ENCODE results near the gene PRKAB1.

PRKAB1 gene

DNA sequence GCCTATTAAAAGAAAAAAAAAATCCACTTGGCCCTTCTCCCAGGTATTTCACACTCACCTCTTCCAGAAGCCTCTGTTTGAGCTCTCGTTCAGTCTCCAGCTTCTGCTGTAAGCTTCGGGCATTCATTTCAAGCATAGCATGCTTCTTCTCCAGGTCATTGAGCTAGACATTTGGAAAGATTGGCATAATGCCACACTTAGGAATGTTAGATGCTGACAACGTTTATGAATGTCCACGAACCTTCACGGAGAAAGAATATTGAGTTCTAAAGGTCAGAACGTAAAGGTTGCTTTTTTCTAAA lies 60.5 kb downstream of the PRKAB1 start:
- TF ChIP-seq TAF1 (IDR thresholded peaks at IDR 0.05; ENCODE audit: borderline replicate concordance, insufficient read depth, low read length) (no peak), SIN3A (IDR thresholded peaks at IDR 0.05; ENCODE audit: borderline replicate concordance, insufficient read depth, low read length) (no peak), FOXP2 (optimal IDR thresholded peaks at IDR 0.05; ENCODE audit: borderline replicate concordance, extremely low read depth, extremely low read length, insufficient read depth) (no peak), POLR2AphosphoS5 (IDR thresholded peaks at IDR 0.05; ENCODE audit: low read depth, low read length) (no peak)
- TF ChIP-seq, protein P1, sequence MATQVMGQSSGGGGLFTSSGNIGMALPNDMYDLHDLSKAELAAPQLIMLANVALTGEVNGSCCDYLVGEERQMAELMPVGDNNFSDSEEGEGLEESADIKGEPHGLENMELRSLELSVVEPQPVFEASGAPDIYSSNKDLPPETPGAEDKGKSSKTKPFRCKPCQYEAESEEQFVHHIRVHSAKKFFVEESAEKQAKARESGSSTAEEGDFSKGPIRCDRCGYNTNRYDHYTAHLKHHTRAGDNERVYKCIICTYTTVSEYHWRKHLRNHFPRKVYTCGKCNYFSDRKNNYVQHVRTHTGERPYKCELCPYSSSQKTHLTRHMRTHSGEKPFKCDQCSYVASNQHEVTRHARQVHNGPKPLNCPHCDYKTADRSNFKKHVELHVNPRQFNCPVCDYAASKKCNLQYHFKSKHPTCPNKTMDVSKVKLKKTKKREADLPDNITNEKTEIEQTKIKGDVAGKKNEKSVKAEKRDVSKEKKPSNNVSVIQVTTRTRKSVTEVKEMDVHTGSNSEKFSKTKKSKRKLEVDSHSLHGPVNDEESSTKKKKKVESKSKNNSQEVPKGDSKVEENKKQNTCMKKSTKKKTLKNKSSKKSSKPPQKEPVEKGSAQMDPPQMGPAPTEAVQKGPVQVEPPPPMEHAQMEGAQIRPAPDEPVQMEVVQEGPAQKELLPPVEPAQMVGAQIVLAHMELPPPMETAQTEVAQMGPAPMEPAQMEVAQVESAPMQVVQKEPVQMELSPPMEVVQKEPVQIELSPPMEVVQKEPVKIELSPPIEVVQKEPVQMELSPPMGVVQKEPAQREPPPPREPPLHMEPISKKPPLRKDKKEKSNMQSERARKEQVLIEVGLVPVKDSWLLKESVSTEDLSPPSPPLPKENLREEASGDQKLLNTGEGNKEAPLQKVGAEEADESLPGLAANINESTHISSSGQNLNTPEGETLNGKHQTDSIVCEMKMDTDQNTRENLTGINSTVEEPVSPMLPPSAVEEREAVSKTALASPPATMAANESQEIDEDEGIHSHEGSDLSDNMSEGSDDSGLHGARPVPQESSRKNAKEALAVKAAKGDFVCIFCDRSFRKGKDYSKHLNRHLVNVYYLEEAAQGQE (IDR thresholded peaks at IDR 0.05; ENCODE audit: insufficient read depth in 1 of 2, low read depth in 2 of 2, low read length in 2 of 2): no peak

DNA sequence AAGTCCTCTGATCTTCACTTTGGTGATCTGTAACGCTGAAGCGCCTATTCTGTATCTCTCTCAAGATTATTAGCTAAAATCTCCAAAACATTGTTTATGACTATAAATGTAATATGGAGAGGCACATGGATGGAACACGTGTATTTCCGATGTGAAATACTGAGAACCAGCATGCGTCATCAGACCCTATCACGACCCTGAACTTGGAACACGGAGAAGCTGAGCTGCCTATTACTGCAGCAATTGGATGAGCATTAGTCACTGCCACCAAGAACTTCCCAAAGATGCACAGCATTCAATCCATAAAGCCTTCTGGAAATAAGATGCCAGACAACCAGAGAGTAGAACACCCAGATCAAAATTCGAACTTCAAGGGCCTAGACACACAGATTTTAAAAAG lies 61.9 kb downstream of the PRKAB1 start:
- TF ChIP-seq SIN3A (IDR thresholded peaks at IDR 0.05; ENCODE audit: borderline replicate concordance, insufficient read depth, low read length): no peak
- no peak for TF ChIP-seq POLR2AphosphoS5 (IDR thresholded peaks at IDR 0.05; ENCODE audit: low read depth, low read length)
- TF ChIP-seq, protein P1 (IDR thresholded peaks at IDR 0.05; ENCODE audit: insufficient read depth in 1 of 2, low read depth in 2 of 2, low read length in 2 of 2): no peak
- no peak for TF ChIP-seq FOXP2 (optimal IDR thresholded peaks at IDR 0.05; ENCODE audit: borderline replicate concordance, extremely low read depth, extremely low read length, insufficient read depth)
- no peak for TF ChIP-seq TAF1 (IDR thresholded peaks at IDR 0.05; ENCODE audit: borderline replicate concordance, insufficient read depth, low read length)

DNA sequence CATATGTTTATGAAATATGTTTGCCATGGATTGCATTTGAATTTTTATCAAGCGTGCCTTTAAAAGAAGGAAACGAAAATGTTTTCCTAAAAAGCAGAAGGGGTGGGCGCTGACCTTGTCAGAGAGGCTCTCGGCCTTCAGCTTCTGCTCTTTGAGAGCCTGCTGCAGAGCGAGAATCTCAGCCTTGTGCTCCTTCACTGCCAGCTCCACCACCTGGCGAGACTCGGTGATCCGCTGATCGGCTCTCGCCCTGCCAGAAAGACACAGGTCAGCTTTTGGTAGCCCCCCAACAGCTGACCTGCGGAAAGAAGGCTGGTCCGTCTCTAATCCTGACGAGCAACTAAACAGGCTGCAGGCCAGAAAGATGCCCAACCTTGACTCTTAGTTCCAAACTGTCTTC lies 62.4 kb downstream of the PRKAB1 start:
- TF ChIP-seq SIN3A (IDR thresholded peaks at IDR 0.05; ENCODE audit: borderline replicate concordance, insufficient read depth, low read length): no peak
- TF ChIP-seq, protein P1 (IDR thresholded peaks at IDR 0.05; ENCODE audit: insufficient read depth in 1 of 2, low read depth in 2 of 2, low read length in 2 of 2): no peak
- TF ChIP-seq TAF1 (IDR thresholded peaks at IDR 0.05; ENCODE audit: borderline replicate concordance, insufficient read depth, low read length): no peak
- no peak for TF ChIP-seq FOXP2 (optimal IDR thresholded peaks at IDR 0.05; ENCODE audit: borderline replicate concordance, extremely low read depth, extremely low read length, insufficient read depth)
- TF ChIP-seq POLR2AphosphoS5 (IDR thresholded peaks at IDR 0.05; ENCODE audit: low read depth, low read length): no peak

Data from PFSK-1 (cell line).